DOHH2 (cell line): ENCODE results near the gene THRSP.

Source experiments
- CTCF ChIP-seq: fragments of 200-600 bp; sonication (generic); IDR thresholded peaks from one replicate; pipeline ENCODE4 v1.5.1; 2014; ENCODE audit warnings: antibody characterized with exemption, mild to moderate bottlenecking, low read depth, low read length; ENCODE audit not compliant: poor library complexity, severe bottlenecking
- EZH2phosphoT487 ChIP-seq: fragments of 200-600 bp; sonication (generic); IDR thresholded peaks from 2 replicates; pipeline ENCODE4 v1.6.1; 2017; ENCODE audit warnings: borderline replicate concordance, mild to moderate bottlenecking, antibody characterized with exemption, low read length, moderate library complexity, mixed read lengths

GRCh38 chr11:78036313-78036712 lies 27.3 kb upstream of the THRSP start:
- TF ChIP-seq EZH2phosphoT487 (no peak), CTCF (no peak)
